Esophagus mucosa (tissue), 1 donor: ENCODE measurements around the gene ZFYVE27. TPM values are rescaled to one million over a fixed set of nuclear protein-coding genes. Genes with fewer than 3 reads are reported as not detected.

Experiments
- ATAC-seq: fragments of 200-7000 bp; cut with Tn5 transposase; one replicate; pipeline ENCODE4 v1.9.1; 2020
- total RNA-seq: library from RNA; stranded (reverse); gene quantifications from one replicate; pipeline ENCODE4 v1.2.4, GENCODE V29; 2023
- donor health status: DM: yes; HTN: yes; CAD: no.

The ZFYVE27 gene
- total RNA-seq, 1 donor from 2014 or later: 10.7 TPM

- peak; percentile 28 for ATAC-seq
Measured at GRCh38 chr10:97744405-97745035, 7.6 kb downstream of the ZFYVE27 start.

GRCh38 chr10:97747573-97747972 is 10.6 kb downstream of the ZFYVE27 start:
- ATAC-seq: no peak

GRCh38 chr10:97748116-97748515 is 11.2 kb downstream of the ZFYVE27 start:
- no peak for ATAC-seq

GRCh38 chr10:97752956-97753355 is 16.0 kb downstream of the ZFYVE27 start:
- ATAC-seq: no peak

GRCh38 chr10:97754726-97755125 is 17.8 kb downstream of the ZFYVE27 start:
- no peak for ATAC-seq

- ATAC-seq: no peak
Measured at GRCh38 chr10:97755718-97756117, 18.8 kb downstream of the ZFYVE27 start.

- no peak for ATAC-seq
Measured at GRCh38 chr10:97757471-97757870, 20.5 kb downstream of the ZFYVE27 start.

GRCh38 chr10:97759158-97759887 is 22.4 kb downstream of the ZFYVE27 start:
- peak; percentile 62 for ATAC-seq

GRCh38 chr10:97759946-97760345 is 23.0 kb downstream of the ZFYVE27 start:
- ATAC-seq: no peak

- no peak for ATAC-seq
Measured at GRCh38 chr10:97760461-97761257, 23.7 kb downstream of the ZFYVE27 start.

GRCh38 chr10:97761331-97761865 is 24.5 kb downstream of the ZFYVE27 start:
- no peak for ATAC-seq

- no peak for ATAC-seq
Measured at GRCh38 chr10:97762056-97762455, 25.1 kb downstream of the ZFYVE27 start.

GRCh38 chr10:97762816-97763215 is 25.9 kb downstream of the ZFYVE27 start:
- ATAC-seq: no peak

GRCh38 chr10:97763411-97763810 is 26.5 kb downstream of the ZFYVE27 start:
- no peak for ATAC-seq

- no peak for ATAC-seq
Measured at GRCh38 chr10:97763947-97764346, 27.0 kb downstream of the ZFYVE27 start.

- no peak for ATAC-seq
Measured at GRCh38 chr10:97764519-97764931, 27.6 kb downstream of the ZFYVE27 start.

GRCh38 chr10:97765201-97765600 is 28.3 kb downstream of the ZFYVE27 start:
- ATAC-seq: no peak

GRCh38 chr10:97766106-97766810 is 29.3 kb downstream of the ZFYVE27 start:
- no peak for ATAC-seq

- no peak for ATAC-seq
Measured at GRCh38 chr10:97766996-97767924, 30.3 kb downstream of the ZFYVE27 start.

- no peak for ATAC-seq
Measured at GRCh38 chr10:97768322-97769315, 31.7 kb downstream of the ZFYVE27 start.
